ENCODE results near the gene GPC6.

Gene GPC6

GRCh38 chr13:93290503-93290902 is 63.9 kb downstream of the GPC6 start:
- no peak overlapping the region for H3K4me3 Mint-ChIP-seq
- no peaks in the 10 kb centered on the region for H3K9me3 Mint-ChIP-seq
- peak overlapping the region in 1 of 3 experiments; percentile 12 for H3K27ac Mint-ChIP-seq
- H3K4me1 Mint-ChIP-seq, result peaks cover 10% of the 10 kb centered on the region
- no peaks in the 10 kb centered on the region for H3K36me3 Mint-ChIP-seq (ENCODE audit: low read depth)
- peaks cover 6% of the 10 kb centered on the region for H3K27me3 Mint-ChIP-seq (ENCODE audit: low read depth)
- TF ChIP-seq, protein P1, sequence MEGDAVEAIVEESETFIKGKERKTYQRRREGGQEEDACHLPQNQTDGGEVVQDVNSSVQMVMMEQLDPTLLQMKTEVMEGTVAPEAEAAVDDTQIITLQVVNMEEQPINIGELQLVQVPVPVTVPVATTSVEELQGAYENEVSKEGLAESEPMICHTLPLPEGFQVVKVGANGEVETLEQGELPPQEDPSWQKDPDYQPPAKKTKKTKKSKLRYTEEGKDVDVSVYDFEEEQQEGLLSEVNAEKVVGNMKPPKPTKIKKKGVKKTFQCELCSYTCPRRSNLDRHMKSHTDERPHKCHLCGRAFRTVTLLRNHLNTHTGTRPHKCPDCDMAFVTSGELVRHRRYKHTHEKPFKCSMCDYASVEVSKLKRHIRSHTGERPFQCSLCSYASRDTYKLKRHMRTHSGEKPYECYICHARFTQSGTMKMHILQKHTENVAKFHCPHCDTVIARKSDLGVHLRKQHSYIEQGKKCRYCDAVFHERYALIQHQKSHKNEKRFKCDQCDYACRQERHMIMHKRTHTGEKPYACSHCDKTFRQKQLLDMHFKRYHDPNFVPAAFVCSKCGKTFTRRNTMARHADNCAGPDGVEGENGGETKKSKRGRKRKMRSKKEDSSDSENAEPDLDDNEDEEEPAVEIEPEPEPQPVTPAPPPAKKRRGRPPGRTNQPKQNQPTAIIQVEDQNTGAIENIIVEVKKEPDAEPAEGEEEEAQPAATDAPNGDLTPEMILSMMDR (IDR thresholded peaks at IDR 0.05; ENCODE audit: unreplicated experiment in 3 of 3), result no peak

GRCh38 chr13:93292366-93292765 is 65.8 kb downstream of the GPC6 start:
- H3K27ac Mint-ChIP-seq, result no peak overlapping the region
- peaks cover 5% of the 10 kb centered on the region for H3K27me3 Mint-ChIP-seq (ENCODE audit: low read depth)
- TF ChIP-seq, protein P1 (IDR thresholded peaks at IDR 0.05; ENCODE audit: unreplicated experiment in 3 of 3), result no peak
- no peak overlapping the region for H3K4me3 Mint-ChIP-seq
- H3K4me1 Mint-ChIP-seq, result peaks cover 10% of the 10 kb centered on the region
- H3K36me3 Mint-ChIP-seq (ENCODE audit: low read depth), result no peaks in the 10 kb centered on the region
- no peaks in the 10 kb centered on the region for H3K9me3 Mint-ChIP-seq

DNA sequence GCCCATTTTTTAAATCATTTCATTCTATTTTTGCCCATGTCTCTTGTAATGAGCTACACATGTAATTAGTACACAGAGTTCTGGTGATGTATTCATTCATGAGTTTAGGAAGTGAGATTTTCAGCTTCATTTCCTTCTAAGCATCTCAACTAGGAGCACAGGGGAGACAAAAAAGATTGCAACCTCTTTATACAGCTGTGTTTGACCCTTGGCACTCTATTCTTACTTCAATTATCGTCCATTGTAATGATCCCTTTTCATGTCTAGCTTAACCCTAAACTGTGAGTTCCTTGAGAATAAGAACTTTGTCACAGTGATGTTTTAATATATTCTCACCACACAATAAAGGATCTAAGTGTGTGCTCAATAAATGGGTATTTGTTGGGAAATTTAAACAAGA is 67.1 kb downstream of the GPC6 start:
- H3K4me3 Mint-ChIP-seq, result no peak overlapping the region
- H3K27me3 Mint-ChIP-seq (ENCODE audit: low read depth), result peaks cover 8% of the 10 kb centered on the region
- no peak overlapping the region for H3K27ac Mint-ChIP-seq
- H3K36me3 Mint-ChIP-seq (ENCODE audit: low read depth), result no peaks in the 10 kb centered on the region
- TF ChIP-seq, protein P1 (IDR thresholded peaks at IDR 0.05; ENCODE audit: unreplicated experiment in 3 of 3), result no peak
- H3K4me1 Mint-ChIP-seq, result peaks cover 11% of the 10 kb centered on the region
- no peaks in the 10 kb centered on the region for H3K9me3 Mint-ChIP-seq

GRCh38 chr13:93296584-93296983 is 70.0 kb downstream of the GPC6 start:
- no peak overlapping the region for H3K4me3 Mint-ChIP-seq
- peaks cover 8% of the 10 kb centered on the region for H3K27me3 Mint-ChIP-seq (ENCODE audit: low read depth)
- TF ChIP-seq, protein P1 (IDR thresholded peaks at IDR 0.05; ENCODE audit: unreplicated experiment in 3 of 3), result no peak
- H3K4me1 Mint-ChIP-seq, result peaks cover 4% of the 10 kb centered on the region
- no peak overlapping the region for H3K27ac Mint-ChIP-seq
- no peaks in the 10 kb centered on the region for H3K36me3 Mint-ChIP-seq (ENCODE audit: low read depth)
- H3K9me3 Mint-ChIP-seq, result no peaks in the 10 kb centered on the region

DNA sequence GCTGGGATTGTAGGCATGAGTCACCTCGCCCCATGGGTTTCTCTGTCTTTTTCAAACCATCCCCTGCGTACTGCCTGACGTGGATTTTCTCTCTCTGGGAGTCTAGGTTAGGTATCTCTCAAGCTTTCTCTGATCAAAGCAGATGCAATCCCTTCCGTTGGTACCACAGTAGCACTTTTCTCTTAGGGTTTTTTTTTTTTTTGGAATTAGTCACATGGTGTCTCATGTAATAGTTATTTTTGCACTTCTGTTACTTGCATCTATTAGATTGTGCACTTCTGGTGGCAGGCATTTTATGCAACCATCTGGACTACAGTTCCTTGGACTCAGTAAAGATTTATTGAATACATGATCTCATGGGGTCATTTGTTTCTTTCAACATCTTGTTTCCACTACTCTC is 72.1 kb downstream of the GPC6 start:
- peaks cover 8% of the 10 kb centered on the region for H3K27me3 Mint-ChIP-seq (ENCODE audit: low read depth)
- H3K27ac Mint-ChIP-seq, result no peak overlapping the region
- H3K36me3 Mint-ChIP-seq (ENCODE audit: low read depth), result peaks cover 3% of the 10 kb centered on the region
- H3K9me3 Mint-ChIP-seq, result no peaks in the 10 kb centered on the region
- H3K4me1 Mint-ChIP-seq, result peaks cover 4% of the 10 kb centered on the region
- H3K4me3 Mint-ChIP-seq, result no peak overlapping the region
- TF ChIP-seq, protein P1 (IDR thresholded peaks at IDR 0.05; ENCODE audit: unreplicated experiment in 3 of 3), result no peak

GRCh38 chr13:93304134-93304533 is 77.5 kb downstream of the GPC6 start:
- Mint-ChIP-seq H3K36me3 (ENCODE audit: low read depth) (peaks cover 3% of the 10 kb centered on the region), H3K27ac (no peak overlapping the region), H3K4me3 (no peak overlapping the region), H3K4me1 (peaks cover 12% of the 10 kb centered on the region), H3K27me3 (ENCODE audit: low read depth) (no peaks in the 10 kb centered on the region), H3K9me3 (no peaks in the 10 kb centered on the region)
- TF ChIP-seq, protein P1 (IDR thresholded peaks at IDR 0.05; ENCODE audit: unreplicated experiment in 3 of 3), result no peak
